ENCODE measurements around the gene OPCML.

GRCh38 chr11:132626446-132626845 is 905.9 kb downstream of the OPCML start:
- TF ChIP-seq, protein P1, sequence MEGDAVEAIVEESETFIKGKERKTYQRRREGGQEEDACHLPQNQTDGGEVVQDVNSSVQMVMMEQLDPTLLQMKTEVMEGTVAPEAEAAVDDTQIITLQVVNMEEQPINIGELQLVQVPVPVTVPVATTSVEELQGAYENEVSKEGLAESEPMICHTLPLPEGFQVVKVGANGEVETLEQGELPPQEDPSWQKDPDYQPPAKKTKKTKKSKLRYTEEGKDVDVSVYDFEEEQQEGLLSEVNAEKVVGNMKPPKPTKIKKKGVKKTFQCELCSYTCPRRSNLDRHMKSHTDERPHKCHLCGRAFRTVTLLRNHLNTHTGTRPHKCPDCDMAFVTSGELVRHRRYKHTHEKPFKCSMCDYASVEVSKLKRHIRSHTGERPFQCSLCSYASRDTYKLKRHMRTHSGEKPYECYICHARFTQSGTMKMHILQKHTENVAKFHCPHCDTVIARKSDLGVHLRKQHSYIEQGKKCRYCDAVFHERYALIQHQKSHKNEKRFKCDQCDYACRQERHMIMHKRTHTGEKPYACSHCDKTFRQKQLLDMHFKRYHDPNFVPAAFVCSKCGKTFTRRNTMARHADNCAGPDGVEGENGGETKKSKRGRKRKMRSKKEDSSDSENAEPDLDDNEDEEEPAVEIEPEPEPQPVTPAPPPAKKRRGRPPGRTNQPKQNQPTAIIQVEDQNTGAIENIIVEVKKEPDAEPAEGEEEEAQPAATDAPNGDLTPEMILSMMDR (CRISPR knock-in tag; IDR thresholded peaks at IDR 0.05) = no peak
- TF ChIP-seq DPF2 (CRISPR knock-in tag; IDR thresholded peaks at IDR 0.05; ENCODE audit: borderline replicate concordance, low read depth) (no peak), SNAPC2 (CRISPR knock-in tag; IDR thresholded peaks at IDR 0.05) (no peak), PAX8 (CRISPR knock-in tag; IDR thresholded peaks at IDR 0.05; ENCODE audit: borderline replicate concordance) (no peak)

Data from HepG2 (cell line).